ENCODE data around the gene MRPL53. TPM values are rescaled to one million over a fixed set of nuclear protein-coding genes. Genes with fewer than 3 reads are reported as not detected.
A peak's percentile ranks its signal among the peaks of the same experiment; 100 is the strongest.

Gene MRPL53
- total and polyA plus RNA-seq, 9 of the 15 experiments (the other 6 are each of a cell fraction or from before 2014, with no cell fraction given) = 11.5 to 87.9 (median 41.1) TPM

DNA sequence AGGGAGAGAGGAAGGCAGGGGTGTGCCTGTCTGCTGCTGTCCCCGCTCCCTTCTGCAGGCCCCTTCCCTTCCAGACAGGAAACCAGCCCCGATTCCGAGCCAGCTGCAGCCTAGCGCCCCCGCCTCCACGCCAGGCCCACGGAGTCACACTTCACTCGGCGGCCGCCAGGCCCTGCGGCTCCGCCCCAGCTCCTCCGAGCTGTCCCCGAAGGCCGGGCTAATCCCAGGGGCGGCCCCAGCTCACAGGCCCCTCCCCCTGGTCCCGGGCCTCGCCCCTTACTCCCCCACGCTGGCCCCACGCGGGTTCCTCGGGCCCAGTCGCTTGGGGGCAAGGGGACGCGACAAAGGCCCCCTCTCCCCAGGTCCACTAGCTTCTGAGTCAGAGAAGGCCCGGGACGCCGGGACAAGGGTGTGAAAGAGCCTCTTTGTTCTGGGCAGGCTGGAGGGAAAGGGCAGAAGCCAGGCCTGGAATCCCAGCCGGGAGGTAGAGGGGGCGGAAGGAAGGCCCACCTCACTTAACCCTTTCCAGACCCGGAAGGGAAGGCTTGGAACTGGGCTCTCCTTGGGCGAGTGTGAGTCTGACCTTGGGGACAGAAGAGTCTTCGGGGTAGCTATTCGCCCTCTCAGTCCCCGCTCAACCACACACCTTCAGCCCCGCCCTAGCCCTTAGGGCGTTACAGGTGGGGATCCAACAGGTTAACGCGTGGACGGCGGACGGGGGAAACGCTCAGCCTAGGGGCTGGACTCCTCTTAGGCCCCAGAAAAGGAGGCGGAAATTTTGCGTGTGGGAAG is 31.9 kb downstream of the MRPL53 start (continued):
- TF ChIP-seq, protein P1, sequence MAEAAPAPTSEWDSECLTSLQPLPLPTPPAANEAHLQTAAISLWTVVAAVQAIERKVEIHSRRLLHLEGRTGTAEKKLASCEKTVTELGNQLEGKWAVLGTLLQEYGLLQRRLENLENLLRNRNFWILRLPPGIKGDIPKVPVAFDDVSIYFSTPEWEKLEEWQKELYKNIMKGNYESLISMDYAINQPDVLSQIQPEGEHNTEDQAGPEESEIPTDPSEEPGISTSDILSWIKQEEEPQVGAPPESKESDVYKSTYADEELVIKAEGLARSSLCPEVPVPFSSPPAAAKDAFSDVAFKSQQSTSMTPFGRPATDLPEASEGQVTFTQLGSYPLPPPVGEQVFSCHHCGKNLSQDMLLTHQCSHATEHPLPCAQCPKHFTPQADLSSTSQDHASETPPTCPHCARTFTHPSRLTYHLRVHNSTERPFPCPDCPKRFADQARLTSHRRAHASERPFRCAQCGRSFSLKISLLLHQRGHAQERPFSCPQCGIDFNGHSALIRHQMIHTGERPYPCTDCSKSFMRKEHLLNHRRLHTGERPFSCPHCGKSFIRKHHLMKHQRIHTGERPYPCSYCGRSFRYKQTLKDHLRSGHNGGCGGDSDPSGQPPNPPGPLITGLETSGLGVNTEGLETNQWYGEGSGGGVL (CRISPR knock-in tag; IDR thresholded peaks at IDR 0.05) = no peak
- TF ChIP-seq ZNF445 (CRISPR knock-in tag; IDR thresholded peaks at IDR 0.05; ENCODE audit: low read depth) (no peak), POU5F1 (IDR thresholded peaks at IDR 0.05; ENCODE audit: borderline replicate concordance, low read depth, low read length, partially characterized antibody) (no peak), HNRNPK (IDR thresholded peaks at IDR 0.05; ENCODE audit: low read depth, low read length, poor library complexity, severe bottlenecking) (no peak), MBD2 (IDR thresholded peaks at IDR 0.05; ENCODE audit: borderline replicate concordance, low read depth) (no peak), KDM1A (IDR thresholded peaks at IDR 0.05) (no peak), EP400 (IDR thresholded peaks at IDR 0.05) (peak; percentile 67; the same call in 1 of the 2 replicates), PHF21A (IDR thresholded peaks at IDR 0.05; ENCODE audit: borderline replicate concordance, low read depth) (no peak), POLR2AphosphoS2 (IDR thresholded peaks at IDR 0.05; ENCODE audit: low read length) (no peak), PHF20 (IDR thresholded peaks at IDR 0.05; ENCODE audit: partially characterized antibody) (peak; percentile 12), THRAP3 (IDR thresholded peaks at IDR 0.05; ENCODE audit: borderline replicate concordance) (no peak), ZBED1 (IDR thresholded peaks at IDR 0.05) (0 out of 2 replicates have a peak, but pooled peaks have one; percentile 45), SUPT5H (IDR thresholded peaks at IDR 0.05) (peak; percentile 71), CREBBP (IDR thresholded peaks at IDR 0.05; ENCODE audit: low read depth, low read length) (no peak), CREM (IDR thresholded peaks at IDR 0.05; ENCODE audit: low read depth) (peak; percentile 45; the same call in 1 of the 2 replicates), ZSCAN32 (CRISPR knock-in tag; IDR thresholded peaks at IDR 0.05) (no peak), SMAD2 (IDR thresholded peaks at IDR 0.05; ENCODE audit: low read depth, low read length) (no peak), RFX7 (CRISPR knock-in tag; IDR thresholded peaks at IDR 0.05) (no peak), KLF13 (tag; IDR thresholded peaks at IDR 0.05; ENCODE audit: borderline replicate concordance, low read depth) (no peak), EGR1 (conservative IDR thresholded peaks at IDR 0.05) (peak; percentile 80), ZNF354B (CRISPR knock-in tag; IDR thresholded peaks at IDR 0.05) (no peak), CTBP1 (IDR thresholded peaks at IDR 0.05; ENCODE audit: borderline replicate concordance) (peak; percentile 25; the same call in 1 of the 2 replicates)
- TF ChIP-seq, protein P2, sequence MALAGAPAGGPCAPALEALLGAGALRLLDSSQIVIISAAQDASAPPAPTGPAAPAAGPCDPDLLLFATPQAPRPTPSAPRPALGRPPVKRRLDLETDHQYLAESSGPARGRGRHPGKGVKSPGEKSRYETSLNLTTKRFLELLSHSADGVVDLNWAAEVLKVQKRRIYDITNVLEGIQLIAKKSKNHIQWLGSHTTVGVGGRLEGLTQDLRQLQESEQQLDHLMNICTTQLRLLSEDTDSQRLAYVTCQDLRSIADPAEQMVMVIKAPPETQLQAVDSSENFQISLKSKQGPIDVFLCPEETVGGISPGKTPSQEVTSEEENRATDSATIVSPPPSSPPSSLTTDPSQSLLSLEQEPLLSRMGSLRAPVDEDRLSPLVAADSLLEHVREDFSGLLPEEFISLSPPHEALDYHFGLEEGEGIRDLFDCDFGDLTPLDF (CRISPR knock-in tag; IDR thresholded peaks at IDR 0.05) = no peak
- TF ChIP-seq, protein P3, sequence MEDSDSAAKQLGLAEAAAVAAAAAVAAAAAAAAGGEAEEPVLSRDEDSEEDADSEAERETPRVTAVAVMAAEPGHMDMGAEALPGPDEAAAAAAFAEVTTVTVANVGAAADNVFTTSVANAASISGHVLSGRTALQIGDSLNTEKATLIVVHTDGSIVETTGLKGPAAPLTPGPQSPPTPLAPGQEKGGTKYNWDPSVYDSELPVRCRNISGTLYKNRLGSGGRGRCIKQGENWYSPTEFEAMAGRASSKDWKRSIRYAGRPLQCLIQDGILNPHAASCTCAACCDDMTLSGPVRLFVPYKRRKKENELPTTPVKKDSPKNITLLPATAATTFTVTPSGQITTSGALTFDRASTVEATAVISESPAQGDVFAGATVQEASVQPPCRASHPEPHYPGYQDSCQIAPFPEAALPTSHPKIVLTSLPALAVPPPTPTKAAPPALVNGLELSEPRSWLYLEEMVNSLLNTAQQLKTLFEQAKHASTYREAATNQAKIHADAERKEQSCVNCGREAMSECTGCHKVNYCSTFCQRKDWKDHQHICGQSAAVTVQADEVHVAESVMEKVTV (CRISPR knock-in tag; IDR thresholded peaks at IDR 0.05) = no peak
- TF ChIP-seq, protein P4, sequence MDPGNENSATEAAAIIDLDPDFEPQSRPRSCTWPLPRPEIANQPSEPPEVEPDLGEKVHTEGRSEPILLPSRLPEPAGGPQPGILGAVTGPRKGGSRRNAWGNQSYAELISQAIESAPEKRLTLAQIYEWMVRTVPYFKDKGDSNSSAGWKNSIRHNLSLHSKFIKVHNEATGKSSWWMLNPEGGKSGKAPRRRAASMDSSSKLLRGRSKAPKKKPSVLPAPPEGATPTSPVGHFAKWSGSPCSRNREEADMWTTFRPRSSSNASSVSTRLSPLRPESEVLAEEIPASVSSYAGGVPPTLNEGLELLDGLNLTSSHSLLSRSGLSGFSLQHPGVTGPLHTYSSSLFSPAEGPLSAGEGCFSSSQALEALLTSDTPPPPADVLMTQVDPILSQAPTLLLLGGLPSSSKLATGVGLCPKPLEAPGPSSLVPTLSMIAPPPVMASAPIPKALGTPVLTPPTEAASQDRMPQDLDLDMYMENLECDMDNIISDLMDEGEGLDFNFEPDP (CRISPR knock-in tag; IDR thresholded peaks at IDR 0.05) = no peak
